ENCODE measurements around the gene PLA2G1B.

The PLA2G1B gene

GRCh38 chr12:120343692-120344091 lies 16.1 kb upstream of the PLA2G1B start:
- Histone ChIP-seq H3K36me3 (ENCODE audit: insufficient read depth) (no peaks in the 10 kb centered on the region), H3K4me2 (no peak overlapping the region), H3K79me2 (ENCODE audit: insufficient read depth, low read depth) (no peaks in the 10 kb centered on the region), H3K4me3 (IDR thresholded peaks at IDR 0.05; ENCODE audit: insufficient read depth, low read depth, low read length) (no peak overlapping the region), H3K4me1 (ENCODE audit: low read depth, poor library complexity, severe bottlenecking) (no peaks in the 10 kb centered on the region), H3K27ac (no peak overlapping the region), H2AFZ (ENCODE audit: low read depth) (no peak overlapping the region), H3K27me3 (ENCODE audit: insufficient read depth, low read depth) (no peaks in the 10 kb centered on the region), H4K20me1 (ENCODE audit: insufficient read depth) (no peaks in the 10 kb centered on the region), H3K9ac (no peak overlapping the region)
- no peak for TF ChIP-seq CTCF (conservative IDR thresholded peaks at IDR 0.05; ENCODE audit: low read depth, low read length)

- Histone ChIP-seq H3K79me2 (ENCODE audit: insufficient read depth, low read depth) (no peaks in the 10 kb centered on the region), H3K27me3 (ENCODE audit: insufficient read depth, low read depth) (no peaks in the 10 kb centered on the region), H3K4me3 (IDR thresholded peaks at IDR 0.05; ENCODE audit: insufficient read depth, low read depth, low read length) (no peak overlapping the region), H2AFZ (ENCODE audit: low read depth) (no peak overlapping the region), H3K4me1 (ENCODE audit: low read depth, poor library complexity, severe bottlenecking) (no peaks in the 10 kb centered on the region), H3K4me2 (no peak overlapping the region), H4K20me1 (ENCODE audit: insufficient read depth) (no peaks in the 10 kb centered on the region), H3K9ac (no peak overlapping the region), H3K36me3 (ENCODE audit: insufficient read depth) (no peaks in the 10 kb centered on the region), H3K27ac (no peak overlapping the region)
- TF ChIP-seq CTCF (conservative IDR thresholded peaks at IDR 0.05; ENCODE audit: low read depth, low read length) = no peak
Observed at GRCh38 chr12:120343039-120343537, 15.5 kb upstream of the PLA2G1B start.

GRCh38 chr12:120342175-120343038 lies 14.8 kb upstream of the PLA2G1B start:
- Histone ChIP-seq H3K9ac (no peak overlapping the region), H4K20me1 (ENCODE audit: insufficient read depth) (no peaks in the 10 kb centered on the region), H3K79me2 (ENCODE audit: insufficient read depth, low read depth) (no peaks in the 10 kb centered on the region), H3K4me1 (ENCODE audit: low read depth, poor library complexity, severe bottlenecking) (no peaks in the 10 kb centered on the region), H2AFZ (ENCODE audit: low read depth) (no peak overlapping the region), H3K4me3 (IDR thresholded peaks at IDR 0.05; ENCODE audit: insufficient read depth, low read depth, low read length) (no peak overlapping the region), H3K27me3 (ENCODE audit: insufficient read depth, low read depth) (no peaks in the 10 kb centered on the region), H3K27ac (no peak overlapping the region), H3K4me2 (no peak overlapping the region), H3K36me3 (ENCODE audit: insufficient read depth) (no peaks in the 10 kb centered on the region)
- TF ChIP-seq CTCF (conservative IDR thresholded peaks at IDR 0.05; ENCODE audit: low read depth, low read length) = no peak

- Histone ChIP-seq H2AFZ (ENCODE audit: low read depth) (no peak overlapping the region), H3K4me2 (no peak overlapping the region), H3K4me3 (IDR thresholded peaks at IDR 0.05; ENCODE audit: insufficient read depth, low read depth, low read length) (no peak overlapping the region), H3K27ac (no peak overlapping the region), H3K4me1 (ENCODE audit: low read depth, poor library complexity, severe bottlenecking) (no peaks in the 10 kb centered on the region), H3K27me3 (ENCODE audit: insufficient read depth, low read depth) (no peaks in the 10 kb centered on the region), H4K20me1 (ENCODE audit: insufficient read depth) (no peaks in the 10 kb centered on the region), H3K36me3 (ENCODE audit: insufficient read depth) (no peaks in the 10 kb centered on the region), H3K9ac (no peak overlapping the region), H3K79me2 (ENCODE audit: insufficient read depth, low read depth) (no peaks in the 10 kb centered on the region)
- no peak for TF ChIP-seq CTCF (conservative IDR thresholded peaks at IDR 0.05; ENCODE audit: low read depth, low read length)
Observed at GRCh38 chr12:120339256-120339655, 11.7 kb upstream of the PLA2G1B start.
